SK-N-SH (cell line): ENCODE results near the gene RANBP9.

Experiments used
- CHD2 ChIP-seq: fragments of 150-350 bp; IDR thresholded peaks from 2 replicates; pipeline ENCODE4 v1.6.1; 2018; ENCODE audit warnings: low read length; ENCODE audit not compliant: partially characterized antibody
- CTCF ChIP-seq: fragments of 200-600 bp; sonication (generic); IDR thresholded peaks from 2 replicates; pipeline ENCODE4 v1.6.1; 2017; ENCODE audit warnings: antibody characterized with exemption, mild to moderate bottlenecking, moderate library complexity
- FOXJ3 ChIP-seq: sonication (generic); formaldehyde crosslinking; IDR thresholded peaks from 2 replicates; pipeline ENCODE4 v1.5.1; 2020; ENCODE audit warnings: mild to moderate bottlenecking, missing genetic modification reagents
- MXI1 ChIP-seq: IDR thresholded peaks from 2 replicates; pipeline ENCODE4 v1.6.1; 2012; ENCODE audit warnings: mild to moderate bottlenecking, low read depth, low read length, improper control_type of control experiment
- NRF1 ChIP-seq: IDR thresholded peaks from 2 replicates; pipeline ENCODE4 v1.6.1; 2012; ENCODE audit warnings: low read depth, mild to moderate bottlenecking, low read length
- SIN3A ChIP-seq: IDR thresholded peaks from 2 replicates; pipeline ENCODE4 v1.6.1; 2012; ENCODE audit warnings: low read depth, mild to moderate bottlenecking, low read length, moderate library complexity, borderline replicate concordance
- TEAD4 ChIP-seq: IDR thresholded peaks from 2 replicates; pipeline ENCODE4 v1.4.0; 2012; ENCODE audit warnings: mild to moderate bottlenecking, borderline replicate concordance; ENCODE audit not compliant: insufficient read depth
- YY1 ChIP-seq: IDR thresholded peaks from 2 replicates; pipeline ENCODE4 v1.4.0; 2012; ENCODE audit warnings: low read depth, mild to moderate bottlenecking

GRCh38 chr6:13760307-13761304 is 49.0 kb upstream of the RANBP9 start:
- TF ChIP-seq MXI1 (no peak), TEAD4 (no peak), NRF1 (no peak), YY1 (no peak), CTCF (no peak), FOXJ3 (no peak), SIN3A (no peak), CHD2 (no peak)
